Uterus (tissue), 2 donors: ENCODE measurements around the gene NUMB.

Source experiments
- POLR2A ChIP-seq, 2 donors: fragments of 450-650 bp; IDR thresholded peaks; one replicate each; pipeline ENCODE4 v1.6.1; 2016; ENCODE audit warnings: antibody characterized with exemption in 2 of 2, mild to moderate bottlenecking in 1 of 2, moderate library complexity in 1 of 2
- TF ChIP-seq, protein P1 (sequence below), 4 experiments: fragments of 200-600 bp in 2 of 4; fragments of 450-650 bp in 2 of 4; sonication (generic) in 2 of 4; IDR thresholded peaks; one replicate each; pipeline ENCODE4 v1.5.1; 2016 to 2019; ENCODE audit warnings: antibody characterized with exemption in 4 of 4, mild to moderate bottlenecking in 2 of 4, moderate library complexity in 1 of 4

DNA sequence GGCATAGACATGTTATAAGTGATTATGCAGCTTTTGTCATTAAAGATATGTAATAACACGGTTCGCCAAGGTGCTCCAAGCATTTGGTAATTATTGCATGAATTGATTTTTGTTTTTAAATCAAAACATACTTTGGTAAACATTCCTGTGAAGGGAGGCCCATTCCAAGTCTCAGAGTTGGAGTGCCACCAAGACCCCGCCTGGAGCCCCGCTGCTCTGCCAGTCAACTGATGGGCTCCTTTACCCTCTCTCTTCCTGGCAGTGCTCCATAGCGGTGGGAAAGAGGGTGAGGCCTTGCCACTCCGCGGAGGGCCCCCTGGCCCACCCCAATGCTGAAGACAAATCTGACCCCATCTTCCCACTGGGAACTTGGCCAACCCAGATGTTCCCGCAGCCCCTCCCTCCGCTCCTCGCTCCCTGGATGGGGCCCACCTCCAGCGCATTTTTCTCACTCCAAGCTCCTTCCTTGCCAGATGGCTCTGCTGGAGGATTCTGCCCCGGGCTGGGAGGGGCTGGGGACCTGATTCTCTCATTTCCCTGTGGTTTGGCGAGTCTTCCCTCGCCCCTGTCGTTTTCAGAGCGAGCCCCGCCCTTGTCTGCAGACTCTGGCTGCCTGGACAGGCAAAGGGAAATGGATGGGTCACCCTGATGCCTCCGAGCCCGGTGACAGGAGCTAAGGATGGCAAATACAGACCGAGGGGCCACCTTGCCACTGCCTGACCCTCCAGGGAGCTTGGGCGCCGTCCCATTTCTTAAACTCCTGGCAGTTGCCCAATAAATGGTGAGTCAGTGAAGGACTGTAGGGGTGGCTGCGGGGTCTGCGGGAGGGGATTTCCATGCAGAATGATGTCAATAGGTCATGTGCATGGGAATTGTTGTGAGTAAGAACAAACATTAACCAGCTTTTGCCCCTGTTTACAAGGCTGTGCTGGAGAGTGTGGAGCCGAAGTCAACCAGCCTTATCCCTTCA, 230.2 kb downstream of the NUMB start:
- TF ChIP-seq POLR2A (IDR thresholded peaks at IDR 0.05): no peak
- TF ChIP-seq, protein P1, sequence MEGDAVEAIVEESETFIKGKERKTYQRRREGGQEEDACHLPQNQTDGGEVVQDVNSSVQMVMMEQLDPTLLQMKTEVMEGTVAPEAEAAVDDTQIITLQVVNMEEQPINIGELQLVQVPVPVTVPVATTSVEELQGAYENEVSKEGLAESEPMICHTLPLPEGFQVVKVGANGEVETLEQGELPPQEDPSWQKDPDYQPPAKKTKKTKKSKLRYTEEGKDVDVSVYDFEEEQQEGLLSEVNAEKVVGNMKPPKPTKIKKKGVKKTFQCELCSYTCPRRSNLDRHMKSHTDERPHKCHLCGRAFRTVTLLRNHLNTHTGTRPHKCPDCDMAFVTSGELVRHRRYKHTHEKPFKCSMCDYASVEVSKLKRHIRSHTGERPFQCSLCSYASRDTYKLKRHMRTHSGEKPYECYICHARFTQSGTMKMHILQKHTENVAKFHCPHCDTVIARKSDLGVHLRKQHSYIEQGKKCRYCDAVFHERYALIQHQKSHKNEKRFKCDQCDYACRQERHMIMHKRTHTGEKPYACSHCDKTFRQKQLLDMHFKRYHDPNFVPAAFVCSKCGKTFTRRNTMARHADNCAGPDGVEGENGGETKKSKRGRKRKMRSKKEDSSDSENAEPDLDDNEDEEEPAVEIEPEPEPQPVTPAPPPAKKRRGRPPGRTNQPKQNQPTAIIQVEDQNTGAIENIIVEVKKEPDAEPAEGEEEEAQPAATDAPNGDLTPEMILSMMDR (IDR thresholded peaks at IDR 0.05): no peak
